B cell (primary cell): ENCODE data around the gene CPD. TPM values are rescaled to one million over a fixed set of nuclear protein-coding genes. Genes with fewer than 3 reads are reported as not detected.

Experiments
- ATAC-seq: fragments of 200-7000 bp; cut with Tn5 transposase; one replicate; pipeline ENCODE4 v1.10.0; 2021; ENCODE audit warnings: low read depth, mild to moderate bottlenecking, moderate number of reproducible peaks, moderate library complexity
- CTCF ChIA-PET: fragments of 350-600 bp; sonication (Branson Sonifier 250); formaldehyde crosslinking; loops from one replicate; lab custom pipeline; 2021; ENCODE audit warnings: antibody characterized with exemption, inconsistent platforms; lab: Charles Lee
- POLR2A ChIA-PET: fragments of 350-600 bp; sonication (Branson Sonifier 250); formaldehyde crosslinking; loops from one replicate; lab custom pipeline; 2021; ENCODE audit warnings: antibody characterized with exemption; lab: Charles Lee
- DNase-seq: peaks from one replicate; pipeline ENCODE4 v3.0.0; 2013
- H2AFZ ChIP-seq: 2 replicates; pipeline ENCODE4 v1.6.1; 2012; ENCODE audit warnings: mild to moderate bottlenecking, low read depth, low read length; ENCODE audit not compliant: insufficient read depth, poor library complexity, severe bottlenecking
- H3K27ac ChIP-seq, 2 donors: 1 replicate in 1 of 2; 2 replicates in 1 of 2; pipeline ENCODE4 v1.5.1; 2012 to 2013; ENCODE audit warnings: low read length in 2 of 2, mild to moderate bottlenecking in 2 of 2, moderate library complexity in 1 of 2
- H3K27me3 ChIP-seq, 4 experiments: fragments of 200-600 bp in 1 of 4; sonication (generic) in 1 of 4; replicated peaks in 1 of 4; 1 replicate in 2 of 4; 2 replicates in 2 of 4; pipeline versions ENCODE4 v1.6.1 to v1.7.0; 2013 to 2016; ENCODE audit warnings: low read length in 3 of 4, mild to moderate bottlenecking in 2 of 4, mixed read lengths in 1 of 4, moderate library complexity in 1 of 4; ENCODE audit not compliant: insufficient read depth in 4 of 4, control insufficient read depth in 3 of 4; ENCODE audit errors: control extremely low read depth in 1 of 4
- H3K36me3 ChIP-seq, 2 experiments: replicated peaks in 1 of 2; 1 replicate in 1 of 2; 2 replicates in 1 of 2; pipeline versions ENCODE4 v1.6.1 to v1.7.1; 2013; ENCODE audit warnings: low read length in 1 of 2; ENCODE audit not compliant: insufficient read depth in 2 of 2, control insufficient read depth in 1 of 2; ENCODE audit errors: control extremely low read depth in 1 of 2, extremely low read depth in 1 of 2
- H3K4me1 ChIP-seq, 2 donors: fragments of 200-600 bp in 1 of 2; sonication (generic) in 1 of 2; 1 replicate in 1 of 2; 2 replicates in 1 of 2; pipeline versions ENCODE4 v1.5.1 to v1.6.1; 2013 to 2017; ENCODE audit warnings: low read length in 2 of 2; ENCODE audit not compliant: control insufficient read depth in 2 of 2, insufficient read depth in 2 of 2
- H3K4me2 ChIP-seq: replicated peaks from 2 replicates; pipeline ENCODE3; 2012; ENCODE audit warnings: mild to moderate bottlenecking, low read depth, low read length; ENCODE audit not compliant: poor library complexity, severe bottlenecking
- H3K4me3 ChIP-seq, 5 experiments: fragments of 200-600 bp in 1 of 5; sonication (generic) in 1 of 5; 1 replicate in 3 of 5; 2 replicates in 2 of 5; pipeline versions ENCODE4 v1.5.1 to v1.7.0; 2011 to 2016; ENCODE audit warnings: low read length in 4 of 5, mild to moderate bottlenecking in 4 of 5, low read depth in 2 of 5, control low read depth in 1 of 5, moderate library complexity in 1 of 5; ENCODE audit not compliant: insufficient read depth in 1 of 5; ENCODE audit errors: control extremely low read depth in 1 of 5, extremely low read depth in 1 of 5
- H3K79me2 ChIP-seq: fragments of 200-600 bp; sonication (generic); one replicate; pipeline ENCODE4 v1.6.0; 2016; ENCODE audit warnings: low read length; ENCODE audit not compliant: control insufficient read depth, insufficient read depth
- H3K9ac ChIP-seq: fragments of 200-600 bp; sonication (generic); 2 replicates; pipeline ENCODE4 v1.6.1; 2017; ENCODE audit warnings: mild to moderate bottlenecking, low read length, moderate library complexity
- H3K9me3 ChIP-seq, 3 donors: one replicate each; pipeline versions ENCODE4 v1.6.1 to v1.7.1; 2013; ENCODE audit warnings: low read length in 2 of 3; ENCODE audit not compliant: control insufficient read depth in 2 of 3, insufficient read depth in 1 of 3; ENCODE audit errors: control extremely low read depth in 1 of 3
- H4K20me1 ChIP-seq: 2 replicates; pipeline ENCODE4 v1.6.0; 2012; ENCODE audit warnings: mild to moderate bottlenecking, low read length; ENCODE audit not compliant: insufficient read depth, control insufficient read depth, poor library complexity, severe bottlenecking
- H3K27ac Mint-ChIP-seq: one replicate; pipeline ENCODE4 v1.8.0; 2021; ENCODE audit warnings: mixed read lengths
- H3K27me3 Mint-ChIP-seq: one replicate; pipeline ENCODE4 v1.8.0; 2021; ENCODE audit warnings: mixed read lengths
- H3K4me1 Mint-ChIP-seq: one replicate; pipeline ENCODE4 v1.8.0; 2021; ENCODE audit warnings: mixed read lengths
- H3K4me3 Mint-ChIP-seq: one replicate; pipeline ENCODE4 v1.8.0; 2021; ENCODE audit warnings: mixed read lengths
- H3K9me3 Mint-ChIP-seq: one replicate; pipeline ENCODE4 v1.8.0; 2022; ENCODE audit warnings: mixed read lengths; ENCODE audit not compliant: insufficient read depth
- CTCF ChIP-seq: fragments of 200-600 bp; IDR thresholded peaks from one replicate; pipeline ENCODE4 v1.8.0; 2022; ENCODE audit warnings: antibody characterized with exemption, mild to moderate bottlenecking
- EZH2 ChIP-seq: IDR thresholded peaks from 2 replicates; pipeline ENCODE4 v1.6.1; 2012; ENCODE audit warnings: borderline replicate concordance, low read depth, mild to moderate bottlenecking, moderate library complexity, low read length; ENCODE audit not compliant: insufficient read depth, poor library complexity, severe bottlenecking
- WGBS: methylation state at CpG from one replicate; pipeline ENCODE4 v1.1.5; 2013; ENCODE audit warnings: missing lambda C conversion rate; ENCODE audit not compliant: insufficient coverage; 5-methylcytosine and 5-hydroxymethylcytosine counted together
- intact Hi-C: fragments of 100-400 bp; cut with micrococcal nuclease; formaldehyde crosslinking; loops from one replicate; pipeline ENCODE4 v1.10.0; 2022
- polyA plus RNA-seq: library from polyadenylated mRNA; depleted of rRNA; stranded (reverse); fragments of >200 nt; gene quantifications from 2 replicates; pipeline ENCODE4 v1.2.3, GENCODE V29; 2012
- total RNA-seq, 2 donors: library from RNA; stranded (reverse); fragments of 120-200 nt in 1 of 2; gene quantifications; 1 replicate in 1 of 2; 2 replicates in 1 of 2; pipeline versions ENCODE4 v1.2.3 to v1.2.4, GENCODE V29; 2013 to 2022

CPD gene
- total and polyA plus RNA-seq, 2 donors (not counting 1 experiment from before 2014, with no cell fraction given), result 1.5 to 15.6 TPM

- Mint-ChIP-seq H3K4me3 (no peak overlapping the region), H3K4me1 (no peaks in the 10 kb centered on the region), H3K9me3 (no peaks in the 10 kb centered on the region), H3K27ac (no peak overlapping the region), H3K27me3 (no peaks in the 10 kb centered on the region)
- H3K4me2 ChIP-seq, result no peak overlapping the region
- H2AFZ ChIP-seq, result no peak overlapping the region
- 93% methylated on average over 4 of the region's 6 CpGs for WGBS
- no peaks in the 10 kb centered on the region for H4K20me1 ChIP-seq
- ATAC-seq, result no peak
- no peaks in the 10 kb centered on the region for H3K79me2 ChIP-seq
- CTCF ChIA-PET, result no interaction called here
- H3K4me3 ChIP-seq, result no peak overlapping the region
- no peaks in the 10 kb centered on the region for H3K4me1 ChIP-seq
- no peak overlapping the region for H3K27ac ChIP-seq
- POLR2A ChIA-PET, result no interaction called here
- no peak overlapping the region for H3K9ac ChIP-seq
- intact Hi-C loops, result no loop called here
- no peaks in the 10 kb centered on the region for H3K9me3 ChIP-seq
- no peak for DNase-seq
- TF ChIP-seq CTCF (no peak), EZH2 (no peak)
- H3K27me3 ChIP-seq, result no peaks in the 10 kb centered on the region
- H3K36me3 ChIP-seq, result no peaks in the 10 kb centered on the region
Measured at GRCh38 chr17:30393911-30394867, 15.5 kb downstream of the CPD start.

- no peaks in the 10 kb centered on the region for H4K20me1 ChIP-seq
- no peak overlapping the region for H3K4me3 ChIP-seq
- H3K9ac ChIP-seq, result no peak overlapping the region
- POLR2A ChIA-PET, result interaction anchor here (0.6 kb wide), 1 partner anchor 138 kb away, joined by 5 read pairs; no protein-coding TSS in a partner anchor
- H3K4me1 ChIP-seq, result no peaks in the 10 kb centered on the region
- no peak overlapping the region for H3K27ac ChIP-seq
- intact Hi-C loops, result no loop called here
- no peaks in the 10 kb centered on the region for H3K9me3 ChIP-seq
- no peak for DNase-seq
- H3K36me3 ChIP-seq, result no peaks in the 10 kb centered on the region
- no peaks in the 10 kb centered on the region for H3K79me2 ChIP-seq
- H3K4me2 ChIP-seq, result no peak overlapping the region
- CTCF ChIA-PET, result no interaction called here
- ATAC-seq, result no peak
- Mint-ChIP-seq H3K27me3 (no peaks in the 10 kb centered on the region), H3K4me1 (no peaks in the 10 kb centered on the region), H3K4me3 (no peak overlapping the region), H3K9me3 (no peaks in the 10 kb centered on the region), H3K27ac (no peak overlapping the region)
- TF ChIP-seq EZH2 (no peak), CTCF (no peak)
- H3K27me3 ChIP-seq, result no peaks in the 10 kb centered on the region
- WGBS, result no CpG with 5 or more reads among the region's 2 CpGs
- no peak overlapping the region for H2AFZ ChIP-seq
Measured at GRCh38 chr17:30395398-30396022, 16.8 kb downstream of the CPD start.
